Measurements from ENCODE around the gene SS18. TPM values are rescaled to one million over a fixed set of nuclear protein-coding genes. Genes with fewer than 3 reads are reported as not detected.

The SS18 gene
- total RNA-seq, 2 donors from 2014 or later = 84.9 to 87.6 TPM

DNA sequence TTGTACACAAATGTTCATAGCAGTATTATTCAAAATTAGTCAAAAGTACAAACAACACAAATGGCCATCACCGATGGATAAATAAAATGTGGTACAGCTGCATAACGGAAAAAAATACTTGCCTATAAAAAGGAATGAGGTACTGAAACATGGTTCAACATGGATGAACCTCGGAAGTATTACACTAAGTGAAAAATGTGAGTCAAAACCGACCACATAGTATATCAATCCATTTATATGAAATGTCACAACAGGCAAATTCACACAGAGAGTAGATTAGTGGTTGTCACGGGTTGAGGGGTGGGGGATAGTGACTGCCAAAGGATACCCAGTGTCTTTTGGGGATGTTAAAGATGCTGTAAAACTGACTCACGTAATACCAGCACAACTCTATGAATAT lies 3.5 kb downstream of the SS18 start:
- TF ChIP-seq, protein P1, sequence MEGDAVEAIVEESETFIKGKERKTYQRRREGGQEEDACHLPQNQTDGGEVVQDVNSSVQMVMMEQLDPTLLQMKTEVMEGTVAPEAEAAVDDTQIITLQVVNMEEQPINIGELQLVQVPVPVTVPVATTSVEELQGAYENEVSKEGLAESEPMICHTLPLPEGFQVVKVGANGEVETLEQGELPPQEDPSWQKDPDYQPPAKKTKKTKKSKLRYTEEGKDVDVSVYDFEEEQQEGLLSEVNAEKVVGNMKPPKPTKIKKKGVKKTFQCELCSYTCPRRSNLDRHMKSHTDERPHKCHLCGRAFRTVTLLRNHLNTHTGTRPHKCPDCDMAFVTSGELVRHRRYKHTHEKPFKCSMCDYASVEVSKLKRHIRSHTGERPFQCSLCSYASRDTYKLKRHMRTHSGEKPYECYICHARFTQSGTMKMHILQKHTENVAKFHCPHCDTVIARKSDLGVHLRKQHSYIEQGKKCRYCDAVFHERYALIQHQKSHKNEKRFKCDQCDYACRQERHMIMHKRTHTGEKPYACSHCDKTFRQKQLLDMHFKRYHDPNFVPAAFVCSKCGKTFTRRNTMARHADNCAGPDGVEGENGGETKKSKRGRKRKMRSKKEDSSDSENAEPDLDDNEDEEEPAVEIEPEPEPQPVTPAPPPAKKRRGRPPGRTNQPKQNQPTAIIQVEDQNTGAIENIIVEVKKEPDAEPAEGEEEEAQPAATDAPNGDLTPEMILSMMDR (conservative IDR thresholded peaks at IDR 0.05) = no peak
- H3K27ac Mint-ChIP-seq = no peak overlapping the region
- no peaks in the 10 kb centered on the region for H3K27me3 Mint-ChIP-seq (ENCODE audit: insufficient read depth)
- no peaks in the 10 kb centered on the region for H3K9me3 Mint-ChIP-seq
- H3K36me3 ChIP-seq (ENCODE audit: control insufficient read depth, insufficient read depth, low read length) = peaks cover 54% of the 10 kb centered on the region
- H3K4me3 Mint-ChIP-seq = no peak overlapping the region
- WGBS, 2 experiments (ENCODE audit: insufficient coverage in 1 of 2, insufficient read length in 1 of 2) = 96% methylated on average over 5 of the region's 6 CpGs; no CpG with 5 or more reads in 1 of the 2 experiments
- H3K9me3 ChIP-seq (ENCODE audit: control insufficient read depth, low read length) = no peaks in the 10 kb centered on the region
- DNase-seq = no peak
- H3K4me1 ChIP-seq (ENCODE audit: control insufficient read depth, insufficient read depth, low read length) = no peaks in the 10 kb centered on the region
- no peak overlapping the region for H3K9ac ChIP-seq (ENCODE audit: extremely low read depth, low read length, poor library complexity, severe bottlenecking)
- no peak overlapping the region for H3K4me3 ChIP-seq (ENCODE audit: low read length)
- peaks cover 43% of the 10 kb centered on the region for H3K36me3 Mint-ChIP-seq (ENCODE audit: low read depth)
- no peaks in the 10 kb centered on the region for H3K27me3 ChIP-seq (ENCODE audit: control insufficient read depth, insufficient read depth, low read length, poor library complexity, severe bottlenecking)
- peaks cover 12% of the 10 kb centered on the region for H3K4me1 Mint-ChIP-seq
- no peak overlapping the region for H3K27ac ChIP-seq (ENCODE audit: low read depth, low read length)

DNA sequence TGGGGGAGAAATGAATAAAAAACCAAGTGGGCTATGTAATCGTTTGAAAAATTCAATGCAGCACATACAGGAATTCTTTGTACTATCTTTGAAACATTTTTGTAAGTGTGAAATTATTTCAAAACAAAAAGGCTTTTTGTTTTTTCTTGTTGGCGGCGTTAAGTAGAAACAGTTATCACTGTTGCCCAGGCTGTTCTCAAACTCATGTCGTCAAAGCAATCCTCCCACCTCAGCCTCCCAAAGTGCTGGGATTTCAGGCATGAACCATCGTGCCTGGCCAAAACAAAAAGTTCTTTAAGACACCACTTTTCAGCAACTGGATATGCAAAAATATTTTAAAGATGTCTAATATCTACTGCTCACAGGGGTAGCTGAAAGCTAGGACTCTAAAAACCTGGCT lies 5.4 kb downstream of the SS18 start:
- TF ChIP-seq, protein P1 (conservative IDR thresholded peaks at IDR 0.05) = no peak
- Mint-ChIP-seq H3K4me1 (peaks cover 12% of the 10 kb centered on the region), H3K36me3 (ENCODE audit: low read depth) (peaks cover 60% of the 10 kb centered on the region), H3K27me3 (ENCODE audit: insufficient read depth) (no peaks in the 10 kb centered on the region), H3K9me3 (no peaks in the 10 kb centered on the region), H3K27ac (no peak overlapping the region), H3K4me3 (no peak overlapping the region)
- Histone ChIP-seq H3K4me1 (ENCODE audit: control insufficient read depth, insufficient read depth, low read length) (no peaks in the 10 kb centered on the region), H3K36me3 (ENCODE audit: control insufficient read depth, insufficient read depth, low read length) (peaks cover 71% of the 10 kb centered on the region), H3K9me3 (ENCODE audit: control insufficient read depth, low read length) (no peaks in the 10 kb centered on the region), H3K9ac (ENCODE audit: extremely low read depth, low read length, poor library complexity, severe bottlenecking) (no peak overlapping the region), H3K27me3 (ENCODE audit: control insufficient read depth, insufficient read depth, low read length, poor library complexity, severe bottlenecking) (no peaks in the 10 kb centered on the region), H3K4me3 (ENCODE audit: low read length) (no peak overlapping the region), H3K27ac (ENCODE audit: low read depth, low read length) (no peak overlapping the region)
- no peak for DNase-seq
- 77 to 93% methylated on average over 3 to 5 of the region's 5 CpGs for WGBS, 2 experiments (ENCODE audit: insufficient coverage in 1 of 2, insufficient read length in 1 of 2)

DNA sequence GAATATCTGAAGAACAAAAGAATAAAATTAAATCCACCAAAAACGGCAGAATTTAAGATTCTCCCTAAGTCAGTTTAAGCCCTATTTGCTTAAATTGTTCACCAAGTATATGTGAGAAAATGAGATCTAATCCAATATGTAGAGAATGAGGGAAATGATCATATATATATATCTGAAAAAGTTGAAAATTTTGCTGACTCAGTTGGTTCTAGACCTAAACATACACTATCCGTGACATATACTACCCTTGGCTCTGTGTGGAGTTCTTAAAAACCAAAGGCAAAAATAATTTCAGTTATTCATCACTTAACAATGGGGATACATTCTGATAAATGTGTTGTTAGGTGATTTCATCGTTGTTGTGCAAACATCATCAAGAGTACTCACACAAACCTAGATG lies 7.3 kb downstream of the SS18 start:
- no peaks in the 10 kb centered on the region for H3K27me3 ChIP-seq (ENCODE audit: control insufficient read depth, insufficient read depth, low read length, poor library complexity, severe bottlenecking)
- DNase-seq = no peak
- Mint-ChIP-seq H3K27me3 (ENCODE audit: insufficient read depth) (no peaks in the 10 kb centered on the region), H3K4me3 (no peak overlapping the region), H3K27ac (no peak overlapping the region), H3K9me3 (no peaks in the 10 kb centered on the region), H3K36me3 (ENCODE audit: low read depth) (peaks cover 66% of the 10 kb centered on the region), H3K4me1 (peaks cover under 1% of the 10 kb centered on the region)
- no peaks in the 10 kb centered on the region for H3K9me3 ChIP-seq (ENCODE audit: control insufficient read depth, low read length)
- H3K27ac ChIP-seq (ENCODE audit: low read depth, low read length) = no peak overlapping the region
- WGBS, 2 experiments (ENCODE audit: insufficient coverage in 1 of 2, insufficient read length in 1 of 2) = 95% methylated on average over 2 of the region's 3 CpGs; no CpG with 5 or more reads in 1 of the 2 experiments
- peaks cover 89% of the 10 kb centered on the region for H3K36me3 ChIP-seq (ENCODE audit: control insufficient read depth, insufficient read depth, low read length)
- H3K4me3 ChIP-seq (ENCODE audit: low read length) = no peak overlapping the region
- H3K4me1 ChIP-seq (ENCODE audit: control insufficient read depth, insufficient read depth, low read length) = no peaks in the 10 kb centered on the region
- TF ChIP-seq, protein P1 (conservative IDR thresholded peaks at IDR 0.05) = no peak
- no peak overlapping the region for H3K9ac ChIP-seq (ENCODE audit: extremely low read depth, low read length, poor library complexity, severe bottlenecking)

Measured in endodermal cell (in vitro differentiated cells).